GM23338 (cell line): Measurements from ENCODE around the gene STARD13. TPM values are rescaled to one million over a fixed set of nuclear protein-coding genes. Genes with fewer than 3 reads are reported as not detected.

ENCODE experiments used
- ATAC-seq: fragments of 200-7000 bp; cut with Tn5 transposase; 3 replicates; pipeline ENCODE4 v1.9.1; 2020
- DNase-seq: peaks from one replicate; pipeline ENCODE4 v3.0.0-alpha.2; 2015; ENCODE audit warnings: low spot score
- H2AFZ ChIP-seq: fragments of 200-600 bp; sonication (generic); 2 replicates; pipeline ENCODE4 v1.8.0; 2016; ENCODE audit warnings: antibody characterized with exemption, mild to moderate bottlenecking, moderate library complexity
- H3F3A ChIP-seq: fragments of 200-600 bp; sonication (generic); replicated peaks from 2 replicates; pipeline ENCODE4 v1.8.0; 2017; ENCODE audit warnings: antibody characterized with exemption, mixed run types, low read depth
- H3K27ac ChIP-seq: fragments of 200-600 bp; sonication (generic); 2 replicates; pipeline ENCODE4 v1.6.1; 2016; ENCODE audit warnings: low read depth
- H3K27me3 ChIP-seq: fragments of 200-600 bp; sonication (generic); 2 replicates; pipeline ENCODE4 v1.8.0; 2016; ENCODE audit warnings: mild to moderate bottlenecking, mixed run types, moderate library complexity; ENCODE audit not compliant: insufficient read depth
- H3K36me3 ChIP-seq: fragments of 200-600 bp; sonication (generic); 2 replicates; pipeline ENCODE4 v1.8.0; 2016; ENCODE audit warnings: mild to moderate bottlenecking; ENCODE audit not compliant: insufficient read depth
- H3K4me1 ChIP-seq: fragments of 200-600 bp; sonication (generic); 2 replicates; pipeline ENCODE4 v1.8.0; 2016; ENCODE audit warnings: mild to moderate bottlenecking, moderate library complexity; ENCODE audit not compliant: insufficient read depth
- H3K4me2 ChIP-seq: fragments of 200-600 bp; sonication (generic); 2 replicates; pipeline ENCODE4 v1.7.1; 2017; ENCODE audit warnings: mixed run types
- H3K4me3 ChIP-seq: fragments of 200-600 bp; sonication (generic); 2 replicates; pipeline ENCODE4 v1.6.1; 2016; ENCODE audit warnings: mixed run types
- H3K79me2 ChIP-seq: fragments of 200-600 bp; sonication (generic); replicated peaks from 2 replicates; pipeline ENCODE4 v1.8.0; 2017; ENCODE audit warnings: mild to moderate bottlenecking; ENCODE audit not compliant: insufficient read depth
- H3K9me2 ChIP-seq: fragments of 200-600 bp; sonication (generic); 2 replicates; pipeline ENCODE4 v1.8.0; 2017; ENCODE audit not compliant: insufficient read depth
- H4K20me1 ChIP-seq: fragments of 200-600 bp; sonication (generic); replicated peaks from 2 replicates; pipeline ENCODE4 v1.8.0; 2017; ENCODE audit warnings: mild to moderate bottlenecking; ENCODE audit not compliant: insufficient read depth
- H3K27ac Mint-ChIP-seq: 2 replicates; pipeline ENCODE4 v1.8.0; 2020; ENCODE audit warnings: inconsistent platforms, mild to moderate bottlenecking, moderate library complexity, mixed read lengths
- H3K27me3 Mint-ChIP-seq: 3 replicates; pipeline ENCODE4 v1.8.0; 2022; ENCODE audit warnings: low read depth, mild to moderate bottlenecking, moderate library complexity, mixed read lengths, inconsistent platforms; ENCODE audit not compliant: insufficient read depth, poor library complexity
- H3K36me3 Mint-ChIP-seq: 3 replicates; pipeline ENCODE4 v1.8.0; 2021; ENCODE audit warnings: low read depth, mild to moderate bottlenecking, inconsistent platforms, moderate library complexity, mixed read lengths
- H3K4me1 Mint-ChIP-seq: 3 replicates; pipeline ENCODE4 v1.8.0; 2020; ENCODE audit warnings: mild to moderate bottlenecking, inconsistent platforms, mixed read lengths
- H3K4me3 Mint-ChIP-seq: 3 replicates; pipeline ENCODE4 v1.8.0; 2021; ENCODE audit warnings: moderate library complexity, mild to moderate bottlenecking, inconsistent platforms, mixed read lengths
- H3K9me3 Mint-ChIP-seq: 3 replicates; pipeline ENCODE4 v1.8.0; 2020; ENCODE audit warnings: moderate library complexity, mild to moderate bottlenecking, inconsistent platforms, mixed read lengths
- CREB1 ChIP-seq: fragments of 250-450 bp; sonication (Bioruptor Pico); IDR thresholded peaks from 2 replicates; pipeline ENCODE4 v1.5.0; 2020; ENCODE audit warnings: low read depth, mild to moderate bottlenecking, moderate library complexity
- EZH2phosphoT487 ChIP-seq: fragments of 200-600 bp; sonication (generic); IDR thresholded peaks from one replicate; pipeline ENCODE4 v1.8.1; 2018; ENCODE audit warnings: antibody characterized with exemption; ENCODE audit not compliant: unreplicated experiment
- JUNB ChIP-seq: IDR thresholded peaks from one replicate; pipeline ENCODE4 v1.6.1; 2016; ENCODE audit warnings: antibody characterized with exemption; ENCODE audit not compliant: unreplicated experiment
- STAT1 ChIP-seq: IDR thresholded peaks from one replicate; pipeline ENCODE4 v1.6.1; 2016; ENCODE audit warnings: antibody characterized with exemption; ENCODE audit not compliant: unreplicated experiment
- ZNF331 ChIP-seq: fragments of 250-450 bp; sonication (Bioruptor Pico); IDR thresholded peaks from 2 replicates; pipeline ENCODE4 v1.5.0; 2020; ENCODE audit warnings: low read depth, mild to moderate bottlenecking, moderate library complexity
- polyA plus RNA-seq: library from polyadenylated mRNA; unstranded; fragments of >200 nt; fragmentation: Nextera tagmentation; extraction: Ambion mirVana; gene quantifications from 2 replicates; pipeline ENCODE4 v1.2.1, GENCODE V29; 2016
- total RNA-seq: library from RNA; depleted of rRNA; stranded (reverse); fragments of >200 nt; shearing (Covaris generic); gene quantifications from 2 replicates; pipeline ENCODE4 v1.2.3, GENCODE V29; 2014
- TF ChIP-seq, protein P1 (sequence below): fragments of 250-450 bp; sonication (Bioruptor Pico); IDR thresholded peaks from 2 replicates; pipeline ENCODE4 v1.5.0; 2020; ENCODE audit warnings: mild to moderate bottlenecking, moderate library complexity
- TF ChIP-seq, protein P2 (sequence below): IDR thresholded peaks from 2 replicates; pipeline ENCODE4 v1.6.1; 2016; ENCODE audit warnings: antibody characterized with exemption
- TF ChIP-seq, protein P3 (sequence below): IDR thresholded peaks from one replicate; pipeline ENCODE4 v1.6.1; 2018; ENCODE audit warnings: antibody characterized with exemption; ENCODE audit not compliant: unreplicated experiment

STARD13 gene
- total and polyA plus RNA-seq, 2 experiments from 2014 or later, result 3.2 to 5.2 TPM

DNA sequence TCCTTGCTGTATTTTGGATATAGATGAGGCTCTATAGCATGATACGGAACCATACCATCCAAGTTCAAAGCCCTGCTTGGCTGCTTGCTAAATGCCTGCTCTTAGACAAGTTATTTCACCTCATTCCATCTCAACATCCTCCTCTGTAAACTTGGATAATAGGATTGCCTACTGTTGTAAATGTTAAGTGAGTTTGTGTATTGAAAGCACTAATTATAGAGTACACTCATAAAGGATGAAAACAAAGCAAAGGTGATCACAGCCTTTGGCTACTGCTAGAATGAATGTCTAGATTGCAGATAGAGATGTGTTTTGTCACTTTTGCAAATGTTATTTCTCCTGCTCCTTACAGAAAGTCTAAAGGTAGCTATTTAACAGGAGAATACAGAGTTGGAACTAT lies 34.3 kb upstream of the STARD13 start:
- peaks cover 12% of the 10 kb centered on the region; the same call in 1 of the 2 replicates for H3K4me1 ChIP-seq
- H3K9me3 Mint-ChIP-seq, result no peaks in the 10 kb centered on the region
- no peak for ATAC-seq
- no peaks in the 10 kb centered on the region for H3K36me3 ChIP-seq
- TF ChIP-seq, protein P1, sequence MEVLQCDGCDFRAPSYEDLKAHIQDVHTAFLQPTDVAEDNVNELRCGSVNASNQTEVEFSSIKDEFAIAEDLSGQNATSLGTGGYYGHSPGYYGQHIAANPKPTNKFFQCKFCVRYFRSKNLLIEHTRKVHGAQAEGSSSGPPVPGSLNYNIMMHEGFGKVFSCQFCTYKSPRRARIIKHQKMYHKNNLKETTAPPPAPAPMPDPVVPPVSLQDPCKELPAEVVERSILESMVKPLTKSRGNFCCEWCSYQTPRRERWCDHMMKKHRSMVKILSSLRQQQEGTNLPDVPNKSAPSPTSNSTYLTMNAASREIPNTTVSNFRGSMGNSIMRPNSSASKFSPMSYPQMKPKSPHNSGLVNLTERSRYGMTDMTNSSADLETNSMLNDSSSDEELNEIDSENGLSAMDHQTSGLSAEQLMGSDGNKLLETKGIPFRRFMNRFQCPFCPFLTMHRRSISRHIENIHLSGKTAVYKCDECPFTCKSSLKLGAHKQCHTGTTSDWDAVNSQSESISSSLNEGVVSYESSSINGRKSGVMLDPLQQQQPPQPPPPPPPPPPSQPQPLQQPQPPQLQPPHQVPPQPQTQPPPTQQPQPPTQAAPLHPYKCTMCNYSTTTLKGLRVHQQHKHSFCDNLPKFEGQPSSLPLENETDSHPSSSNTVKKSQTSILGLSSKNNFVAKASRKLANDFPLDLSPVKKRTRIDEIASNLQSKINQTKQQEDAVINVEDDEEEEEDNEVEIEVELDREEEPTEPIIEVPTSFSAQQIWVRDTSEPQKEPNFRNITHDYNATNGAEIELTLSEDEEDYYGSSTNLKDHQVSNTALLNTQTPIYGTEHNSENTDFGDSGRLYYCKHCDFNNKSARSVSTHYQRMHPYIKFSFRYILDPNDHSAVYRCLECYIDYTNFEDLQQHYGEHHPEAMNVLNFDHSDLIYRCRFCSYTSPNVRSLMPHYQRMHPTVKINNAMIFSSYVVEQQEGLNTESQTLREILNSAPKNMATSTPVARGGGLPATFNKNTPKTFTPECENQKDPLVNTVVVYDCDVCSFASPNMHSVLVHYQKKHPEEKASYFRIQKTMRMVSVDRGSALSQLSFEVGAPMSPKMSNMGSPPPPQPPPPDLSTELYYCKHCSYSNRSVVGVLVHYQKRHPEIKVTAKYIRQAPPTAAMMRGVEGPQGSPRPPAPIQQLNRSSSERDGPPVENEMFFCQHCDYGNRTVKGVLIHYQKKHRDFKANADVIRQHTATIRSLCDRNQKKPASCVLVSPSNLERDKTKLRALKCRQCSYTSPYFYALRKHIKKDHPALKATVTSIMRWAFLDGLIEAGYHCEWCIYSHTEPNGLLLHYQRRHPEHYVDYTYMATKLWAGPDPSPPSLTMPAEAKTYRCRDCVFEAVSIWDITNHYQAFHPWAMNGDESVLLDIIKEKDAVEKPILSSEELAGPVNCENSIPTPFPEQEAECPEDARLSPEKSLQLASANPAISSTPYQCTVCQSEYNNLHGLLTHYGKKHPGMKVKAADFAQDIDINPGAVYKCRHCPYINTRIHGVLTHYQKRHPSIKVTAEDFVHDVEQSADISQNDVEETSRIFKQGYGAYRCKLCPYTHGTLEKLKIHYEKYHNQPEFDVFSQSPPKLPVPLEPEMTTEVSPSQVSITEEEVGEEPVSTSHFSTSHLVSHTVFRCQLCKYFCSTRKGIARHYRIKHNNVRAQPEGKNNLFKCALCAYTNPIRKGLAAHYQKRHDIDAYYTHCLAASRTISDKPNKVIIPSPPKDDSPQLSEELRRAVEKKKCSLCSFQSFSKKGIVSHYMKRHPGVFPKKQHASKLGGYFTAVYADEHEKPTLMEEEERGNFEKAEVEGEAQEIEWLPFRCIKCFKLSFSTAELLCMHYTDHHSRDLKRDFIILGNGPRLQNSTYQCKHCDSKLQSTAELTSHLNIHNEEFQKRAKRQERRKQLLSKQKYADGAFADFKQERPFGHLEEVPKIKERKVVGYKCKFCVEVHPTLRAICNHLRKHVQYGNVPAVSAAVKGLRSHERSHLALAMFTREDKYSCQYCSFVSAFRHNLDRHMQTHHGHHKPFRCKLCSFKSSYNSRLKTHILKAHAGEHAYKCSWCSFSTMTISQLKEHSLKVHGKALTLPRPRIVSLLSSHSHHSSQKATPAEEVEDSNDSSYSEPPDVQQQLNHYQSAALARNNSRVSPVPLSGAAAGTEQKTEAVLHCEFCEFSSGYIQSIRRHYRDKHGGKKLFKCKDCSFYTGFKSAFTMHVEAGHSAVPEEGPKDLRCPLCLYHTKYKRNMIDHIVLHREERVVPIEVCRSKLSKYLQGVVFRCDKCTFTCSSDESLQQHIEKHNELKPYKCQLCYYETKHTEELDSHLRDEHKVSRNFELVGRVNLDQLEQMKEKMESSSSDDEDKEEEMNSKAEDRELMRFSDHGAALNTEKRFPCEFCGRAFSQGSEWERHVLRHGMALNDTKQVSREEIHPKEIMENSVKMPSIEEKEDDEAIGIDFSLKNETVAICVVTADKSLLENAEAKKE (CRISPR knock-in tag), result no peak
- TF ChIP-seq ZNF331 (CRISPR knock-in tag), result no peak
- no peak for TF ChIP-seq JUNB
- TF ChIP-seq EZH2phosphoT487, result no peak
- TF ChIP-seq STAT1, result no peak
- no peak overlapping the region for H3K4me3 Mint-ChIP-seq
- H3F3A ChIP-seq, result no peaks in the 10 kb centered on the region
- no peak overlapping the region for H3K4me3 ChIP-seq
- H3K27me3 Mint-ChIP-seq, result no peaks in the 10 kb centered on the region
- no peak overlapping the region for H3K4me2 ChIP-seq
- DNase-seq, result no peak
- peaks cover 11% of the 10 kb centered on the region; the same call in 2 of the 3 replicates for H3K4me1 Mint-ChIP-seq
- H4K20me1 ChIP-seq, result no peaks in the 10 kb centered on the region
- H3K9me2 ChIP-seq, result no peaks in the 10 kb centered on the region
- H3K27ac ChIP-seq, result no peak overlapping the region
- H2AFZ ChIP-seq, result 0 out of 2 replicates have a peak overlapping the region, but pooled peaks have one; percentile 2
- H3K79me2 ChIP-seq, result no peaks in the 10 kb centered on the region
- no peaks in the 10 kb centered on the region for H3K36me3 Mint-ChIP-seq
- H3K27me3 ChIP-seq, result no peaks in the 10 kb centered on the region
- H3K27ac Mint-ChIP-seq, result no peak overlapping the region

DNA sequence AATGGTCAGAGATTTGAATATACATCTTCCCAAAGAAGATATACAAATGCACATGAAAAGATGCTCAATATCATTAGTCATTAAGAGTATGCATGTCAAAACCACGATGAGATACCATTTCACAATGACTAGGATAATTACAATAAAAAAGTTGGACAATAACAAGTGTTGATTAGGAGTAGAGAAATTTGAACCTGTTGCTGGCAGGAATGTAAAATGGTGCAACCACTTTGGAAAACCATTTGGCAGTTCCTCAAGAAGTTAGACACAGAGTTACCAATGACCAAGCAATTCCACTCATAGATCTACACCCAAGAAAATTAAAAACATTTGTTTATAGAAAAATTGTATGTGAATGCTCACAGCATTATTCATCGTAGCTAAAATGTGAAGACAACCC lies 33.2 kb upstream of the STARD13 start:
- H3K27ac ChIP-seq, result no peak overlapping the region
- H3K4me2 ChIP-seq, result no peak overlapping the region
- no peak for DNase-seq
- Mint-ChIP-seq H3K27me3 (no peaks in the 10 kb centered on the region), H3K36me3 (no peaks in the 10 kb centered on the region), H3K27ac (no peak overlapping the region), H3K4me1 (peaks cover 2% of the 10 kb centered on the region; the same call in 2 of the 3 replicates), H3K4me3 (no peak overlapping the region), H3K9me3 (no peaks in the 10 kb centered on the region)
- no peaks in the 10 kb centered on the region for H3K9me2 ChIP-seq
- H4K20me1 ChIP-seq, result no peaks in the 10 kb centered on the region
- H3K36me3 ChIP-seq, result no peaks in the 10 kb centered on the region
- H3K4me1 ChIP-seq, result peaks cover under 1% of the 10 kb centered on the region; the same call in 1 of the 2 replicates
- H2AFZ ChIP-seq, result no peak overlapping the region
- no peak for ATAC-seq
- H3K4me3 ChIP-seq, result no peak overlapping the region
- H3F3A ChIP-seq, result no peaks in the 10 kb centered on the region
- H3K27me3 ChIP-seq, result no peaks in the 10 kb centered on the region
- H3K79me2 ChIP-seq, result no peaks in the 10 kb centered on the region
- TF ChIP-seq, protein P2, sequence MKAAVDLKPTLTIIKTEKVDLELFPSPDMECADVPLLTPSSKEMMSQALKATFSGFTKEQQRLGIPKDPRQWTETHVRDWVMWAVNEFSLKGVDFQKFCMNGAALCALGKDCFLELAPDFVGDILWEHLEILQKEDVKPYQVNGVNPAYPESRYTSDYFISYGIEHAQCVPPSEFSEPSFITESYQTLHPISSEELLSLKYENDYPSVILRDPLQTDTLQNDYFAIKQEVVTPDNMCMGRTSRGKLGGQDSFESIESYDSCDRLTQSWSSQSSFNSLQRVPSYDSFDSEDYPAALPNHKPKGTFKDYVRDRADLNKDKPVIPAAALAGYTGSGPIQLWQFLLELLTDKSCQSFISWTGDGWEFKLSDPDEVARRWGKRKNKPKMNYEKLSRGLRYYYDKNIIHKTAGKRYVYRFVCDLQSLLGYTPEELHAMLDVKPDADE, result no peak
- TF ChIP-seq ZNF331 (CRISPR knock-in tag), result no peak
- no peak for TF ChIP-seq STAT1
- TF ChIP-seq, protein P3, sequence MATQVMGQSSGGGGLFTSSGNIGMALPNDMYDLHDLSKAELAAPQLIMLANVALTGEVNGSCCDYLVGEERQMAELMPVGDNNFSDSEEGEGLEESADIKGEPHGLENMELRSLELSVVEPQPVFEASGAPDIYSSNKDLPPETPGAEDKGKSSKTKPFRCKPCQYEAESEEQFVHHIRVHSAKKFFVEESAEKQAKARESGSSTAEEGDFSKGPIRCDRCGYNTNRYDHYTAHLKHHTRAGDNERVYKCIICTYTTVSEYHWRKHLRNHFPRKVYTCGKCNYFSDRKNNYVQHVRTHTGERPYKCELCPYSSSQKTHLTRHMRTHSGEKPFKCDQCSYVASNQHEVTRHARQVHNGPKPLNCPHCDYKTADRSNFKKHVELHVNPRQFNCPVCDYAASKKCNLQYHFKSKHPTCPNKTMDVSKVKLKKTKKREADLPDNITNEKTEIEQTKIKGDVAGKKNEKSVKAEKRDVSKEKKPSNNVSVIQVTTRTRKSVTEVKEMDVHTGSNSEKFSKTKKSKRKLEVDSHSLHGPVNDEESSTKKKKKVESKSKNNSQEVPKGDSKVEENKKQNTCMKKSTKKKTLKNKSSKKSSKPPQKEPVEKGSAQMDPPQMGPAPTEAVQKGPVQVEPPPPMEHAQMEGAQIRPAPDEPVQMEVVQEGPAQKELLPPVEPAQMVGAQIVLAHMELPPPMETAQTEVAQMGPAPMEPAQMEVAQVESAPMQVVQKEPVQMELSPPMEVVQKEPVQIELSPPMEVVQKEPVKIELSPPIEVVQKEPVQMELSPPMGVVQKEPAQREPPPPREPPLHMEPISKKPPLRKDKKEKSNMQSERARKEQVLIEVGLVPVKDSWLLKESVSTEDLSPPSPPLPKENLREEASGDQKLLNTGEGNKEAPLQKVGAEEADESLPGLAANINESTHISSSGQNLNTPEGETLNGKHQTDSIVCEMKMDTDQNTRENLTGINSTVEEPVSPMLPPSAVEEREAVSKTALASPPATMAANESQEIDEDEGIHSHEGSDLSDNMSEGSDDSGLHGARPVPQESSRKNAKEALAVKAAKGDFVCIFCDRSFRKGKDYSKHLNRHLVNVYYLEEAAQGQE, result no peak
- TF ChIP-seq EZH2phosphoT487, result no peak
- no peak for TF ChIP-seq CREB1
